NCI-H2196 treated with DMSO at 0.1 percent for 48 hours (cell line): Measurements from ENCODE around the gene ADAM15.
A peak's percentile ranks its signal among the peaks of the same experiment; 100 is the strongest.

ENCODE experiments used
- DNase-seq: peaks from one replicate; lab custom pipeline; 2025; ENCODE audit not compliant: unreplicated experiment; lab: John Stamatoyannopoulos, UW

ADAM15 gene

DNA sequence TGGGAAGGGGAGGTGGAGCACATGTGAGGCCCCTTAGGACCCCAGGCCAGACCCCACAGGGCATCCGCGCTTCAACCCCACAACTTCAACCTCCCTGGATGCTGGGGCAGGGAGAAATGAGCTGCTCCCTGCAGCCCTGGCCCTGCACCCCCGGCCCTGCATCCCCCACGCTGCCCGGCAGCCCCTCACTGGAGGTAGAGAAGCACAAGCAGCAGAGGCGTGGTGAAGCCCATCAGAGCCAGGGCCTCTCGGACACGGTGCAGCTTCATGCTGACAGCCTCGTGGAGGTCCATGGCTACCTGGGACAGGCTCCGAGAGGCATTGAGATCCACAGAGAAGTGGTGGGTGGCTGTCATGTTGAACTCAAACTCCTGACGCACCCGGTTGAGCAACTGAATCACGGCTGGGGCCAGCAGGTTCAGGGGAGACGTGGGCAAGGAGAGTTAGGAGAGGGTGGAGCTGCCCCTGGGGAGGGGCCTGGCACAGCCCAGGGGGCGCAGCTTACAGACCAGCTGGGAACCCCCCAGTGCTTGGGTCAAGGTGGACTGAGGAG is 20.8 kb upstream of the ADAM15 start:
- DNase-seq: no peak

DNA sequence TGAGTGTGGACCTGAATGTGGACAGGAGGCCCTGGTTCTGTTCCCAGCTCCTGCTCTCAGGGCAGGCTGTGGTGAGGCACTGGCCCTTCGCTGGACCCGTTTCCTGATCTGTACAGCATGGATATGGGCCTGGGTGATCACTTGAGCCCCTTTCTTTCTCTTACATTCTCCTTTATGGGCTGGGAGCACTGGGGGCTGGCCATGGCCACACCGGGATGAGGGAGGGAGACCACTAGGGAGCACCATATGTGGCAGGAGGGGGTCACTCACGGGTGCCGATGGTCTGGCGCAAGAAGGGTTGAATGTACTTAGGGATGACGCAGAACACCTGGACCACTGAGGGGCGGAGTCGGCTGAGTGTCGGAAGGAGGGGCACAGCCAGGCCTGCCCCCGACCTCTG is 20.2 kb upstream of the ADAM15 start:
- DNase-seq: no peak

- DNase-seq: no peak
Observed at GRCh38 chr1:155032886-155033285, 18.2 kb upstream of the ADAM15 start.

GRCh38 chr1:155033524-155033923 is 17.6 kb upstream of the ADAM15 start, which contains the start of the genes DCST1 and DCST2:
Gene DCST1 (plus strand): TSS chr1:155033824. CDS start chr1:155034037, 213 bp downstream.
Gene DCST2 (minus strand): TSS chr1:155033781. CDS start chr1:155033701, 80 bp downstream.
- DNase-seq: no peak

GRCh38 chr1:155034318-155035208 is 16.6 kb upstream of the ADAM15 start:
- no peak for DNase-seq

DNA sequence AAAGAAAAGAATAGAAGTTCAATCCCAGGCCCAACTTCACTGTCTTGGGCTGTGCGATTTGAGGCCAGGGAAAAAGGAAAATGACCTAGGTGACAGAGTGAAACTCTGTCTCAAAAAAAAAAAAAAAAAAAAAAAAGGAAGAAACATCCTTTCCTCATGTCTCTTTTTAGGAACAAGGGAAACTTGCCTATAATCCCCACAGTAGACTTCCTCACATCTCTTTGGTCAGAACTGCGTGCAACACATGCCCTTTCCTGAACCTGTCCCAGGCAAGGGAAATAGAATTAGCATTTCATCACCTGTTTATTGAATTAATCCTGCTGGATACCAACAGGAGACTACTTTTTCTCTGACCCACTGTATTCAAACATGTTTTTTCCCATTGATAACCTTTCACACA is 15.2 kb upstream of the ADAM15 start:
- DNase-seq: no peak

- DNase-seq: no peak
Observed at GRCh38 chr1:155037043-155037442, 14.1 kb upstream of the ADAM15 start.

GRCh38 chr1:155037851-155038441 is 13.2 kb upstream of the ADAM15 start:
- no peak for DNase-seq

- no peak for DNase-seq
Observed at GRCh38 chr1:155038602-155039307, 12.4 kb upstream of the ADAM15 start.

DNA sequence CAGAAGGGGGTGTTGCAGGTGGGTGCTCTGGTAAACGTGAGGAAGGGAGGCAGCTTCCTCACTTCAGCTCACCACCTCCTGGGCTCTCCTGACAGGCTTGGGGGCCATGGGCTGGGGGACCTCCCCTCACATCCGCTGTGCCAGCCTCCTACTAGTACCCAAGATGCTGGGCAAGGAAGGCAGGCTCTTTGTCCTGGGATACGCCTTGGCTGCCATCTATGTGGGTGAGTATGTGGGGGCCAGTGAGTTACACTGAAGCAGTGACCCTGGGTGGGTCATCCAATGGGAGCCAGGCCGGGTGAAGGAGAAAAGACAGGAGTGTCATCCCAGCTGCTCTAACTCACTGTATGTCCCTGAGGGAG is 11.8 kb upstream of the ADAM15 start:
- DNase-seq: no peak

DNA sequence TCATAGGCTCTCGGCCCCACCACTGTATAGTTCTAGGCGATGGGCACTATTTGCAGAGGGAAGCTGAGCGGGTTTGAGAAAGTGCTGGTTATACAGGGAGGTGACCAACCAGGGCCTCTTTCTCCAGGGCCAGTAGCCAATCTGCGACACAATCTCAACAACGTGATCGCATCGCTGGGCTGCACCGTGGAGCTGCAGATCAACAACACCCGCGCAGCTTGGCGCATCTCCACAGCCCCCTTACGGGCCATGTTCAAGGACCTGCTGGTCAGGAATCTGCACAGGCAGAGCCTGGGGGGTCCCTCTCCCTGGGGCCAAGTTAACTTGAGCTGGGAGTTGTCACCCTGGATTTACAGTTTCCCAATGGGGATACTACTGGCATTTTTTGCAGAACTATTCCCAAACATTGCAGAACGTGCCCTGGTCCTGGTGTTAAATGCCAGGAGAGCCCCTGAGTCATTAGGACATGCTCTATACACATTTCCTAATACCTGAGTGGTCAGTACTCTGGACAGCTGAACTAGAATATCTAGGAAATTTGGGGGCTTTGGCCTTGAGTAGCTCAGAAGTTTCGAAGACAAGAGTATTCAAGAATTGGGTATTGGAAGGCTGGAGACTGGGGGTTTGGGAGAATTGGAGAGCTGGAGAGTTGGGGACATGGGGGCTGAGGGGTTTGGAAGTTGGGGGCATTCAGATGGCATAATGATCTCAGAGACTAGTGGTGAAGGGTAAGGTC is 10.6 kb upstream of the ADAM15 start:
- DNase-seq: no peak

GRCh38 chr1:155042789-155043188 is 8.3 kb upstream of the ADAM15 start:
- no peak for DNase-seq

DNA sequence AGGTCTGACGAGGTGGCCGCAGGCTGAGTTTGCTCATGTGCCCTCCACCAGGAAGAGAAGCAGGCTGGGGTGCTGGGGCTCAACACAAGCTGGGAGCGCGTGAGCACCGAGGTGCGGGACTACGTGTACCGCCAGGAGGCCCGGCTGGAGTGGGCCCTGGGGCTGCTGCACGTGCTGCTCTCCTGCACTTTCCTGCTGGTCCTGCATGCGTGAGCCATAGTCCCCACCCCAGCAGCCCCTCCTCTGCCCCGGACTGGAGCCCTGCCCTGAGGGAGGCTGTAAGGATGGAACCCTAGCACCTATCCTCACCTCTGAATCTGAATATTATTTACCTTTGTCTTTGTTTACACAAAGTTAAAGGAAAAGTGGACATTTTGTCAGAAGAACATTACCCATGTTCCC is 7.8 kb upstream of the ADAM15 start:
- no peak for DNase-seq

GRCh38 chr1:155043793-155044192 is 7.3 kb upstream of the ADAM15 start:
- DNase-seq: no peak

DNA sequence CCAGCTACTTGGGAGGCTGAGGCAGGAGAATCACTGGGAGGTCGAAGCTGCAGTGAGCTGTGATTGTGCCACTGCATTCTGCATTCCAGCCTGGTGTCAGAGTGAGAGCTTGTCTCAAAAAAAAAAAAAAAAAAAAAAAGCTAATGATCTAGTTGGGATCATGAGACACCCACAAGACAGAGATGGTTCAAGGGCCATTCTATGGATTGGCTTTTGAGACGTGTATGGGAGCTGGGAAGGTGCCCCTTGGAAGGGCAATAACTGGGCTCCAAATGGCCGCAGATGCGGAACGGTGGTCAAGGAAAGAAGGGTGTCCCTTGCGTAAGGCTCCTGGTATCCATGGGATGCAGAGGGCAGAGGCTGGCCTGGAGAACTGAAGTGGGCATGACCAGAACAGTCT is 6.8 kb upstream of the ADAM15 start:
- no peak for DNase-seq

DNA sequence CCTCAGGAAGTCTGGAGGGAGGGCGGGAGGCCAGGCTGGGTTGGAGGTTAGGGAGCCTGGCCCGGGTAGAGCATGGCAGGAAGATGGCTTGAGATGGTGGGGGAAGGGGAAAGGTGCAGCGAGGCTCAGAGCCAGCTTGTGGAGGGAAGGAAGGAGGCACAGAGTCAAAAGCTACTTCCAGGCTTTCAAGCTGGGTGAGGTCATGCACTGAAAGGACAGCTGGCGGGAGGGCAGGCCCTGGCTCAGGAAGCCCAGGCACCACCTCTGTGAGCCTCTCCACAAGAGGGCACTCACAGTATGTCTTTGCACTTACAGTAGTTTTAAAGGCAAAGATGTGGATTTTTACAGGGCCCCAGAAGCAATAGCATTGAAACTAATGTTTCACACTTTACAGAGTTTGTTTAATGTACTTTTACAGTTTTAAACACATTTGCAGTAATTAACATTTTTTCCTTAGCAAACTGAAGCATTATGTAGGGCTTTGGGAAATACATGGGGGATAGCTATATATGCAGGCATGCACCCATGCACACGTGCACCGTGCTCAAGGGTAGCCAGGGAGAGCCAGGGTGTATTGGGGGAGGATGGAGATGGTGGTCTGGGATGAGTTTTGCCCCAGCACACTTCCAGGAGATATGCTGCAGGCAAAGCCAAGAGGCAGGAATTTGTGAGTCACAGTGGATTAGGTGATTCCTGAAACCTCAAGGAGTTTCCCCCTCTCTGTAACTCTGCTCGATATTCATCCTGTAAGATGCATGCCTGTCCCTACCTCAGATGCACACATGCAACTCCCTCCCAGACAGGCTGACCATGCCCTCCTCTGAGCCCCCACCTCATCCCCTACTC is 6.1 kb upstream of the ADAM15 start:
- DNase-seq: peak; percentile 96

DNA sequence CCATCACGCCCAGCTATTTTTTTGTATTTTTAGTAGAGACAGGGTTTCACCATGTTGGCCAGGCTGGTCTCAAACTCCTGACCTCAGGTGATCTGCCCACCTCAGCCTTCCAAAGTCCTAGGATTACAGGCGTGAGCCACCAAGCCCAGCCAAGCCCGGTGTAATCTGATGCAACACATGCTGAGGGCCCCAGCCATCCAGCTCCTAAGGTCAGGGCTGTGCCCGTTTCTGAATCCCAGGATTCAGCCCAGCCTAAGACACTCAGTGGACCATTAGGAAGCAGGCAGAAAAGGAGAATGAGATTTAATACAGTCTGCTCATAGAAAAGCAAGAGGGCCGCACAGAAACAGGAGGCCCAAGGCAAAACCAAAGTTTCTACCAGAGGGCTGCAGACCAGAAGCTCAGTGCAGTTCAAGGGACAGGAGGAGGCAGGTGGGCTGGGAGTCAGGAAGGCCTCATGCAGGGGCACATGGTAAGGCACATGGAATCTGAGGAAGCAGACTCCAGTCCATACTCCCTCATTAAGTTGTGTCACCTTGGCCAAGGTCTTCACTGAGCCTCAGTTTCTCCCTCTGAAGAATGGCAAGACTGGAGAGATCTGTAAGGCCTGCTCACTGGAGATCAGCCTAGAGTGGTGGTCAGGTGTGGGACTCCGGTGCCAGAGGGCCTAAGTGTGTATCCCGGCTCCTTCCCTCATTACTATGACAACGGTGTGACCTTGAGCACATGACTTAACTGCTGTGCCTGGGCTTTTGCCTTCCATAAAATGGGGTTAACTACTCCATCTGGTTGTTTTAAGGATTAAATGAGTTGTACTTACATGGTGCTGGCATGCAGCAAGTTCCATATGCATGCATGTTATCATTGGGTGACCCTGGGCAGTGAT is 2.4 kb upstream of the ADAM15 start:
- DNase-seq: no peak

DNA sequence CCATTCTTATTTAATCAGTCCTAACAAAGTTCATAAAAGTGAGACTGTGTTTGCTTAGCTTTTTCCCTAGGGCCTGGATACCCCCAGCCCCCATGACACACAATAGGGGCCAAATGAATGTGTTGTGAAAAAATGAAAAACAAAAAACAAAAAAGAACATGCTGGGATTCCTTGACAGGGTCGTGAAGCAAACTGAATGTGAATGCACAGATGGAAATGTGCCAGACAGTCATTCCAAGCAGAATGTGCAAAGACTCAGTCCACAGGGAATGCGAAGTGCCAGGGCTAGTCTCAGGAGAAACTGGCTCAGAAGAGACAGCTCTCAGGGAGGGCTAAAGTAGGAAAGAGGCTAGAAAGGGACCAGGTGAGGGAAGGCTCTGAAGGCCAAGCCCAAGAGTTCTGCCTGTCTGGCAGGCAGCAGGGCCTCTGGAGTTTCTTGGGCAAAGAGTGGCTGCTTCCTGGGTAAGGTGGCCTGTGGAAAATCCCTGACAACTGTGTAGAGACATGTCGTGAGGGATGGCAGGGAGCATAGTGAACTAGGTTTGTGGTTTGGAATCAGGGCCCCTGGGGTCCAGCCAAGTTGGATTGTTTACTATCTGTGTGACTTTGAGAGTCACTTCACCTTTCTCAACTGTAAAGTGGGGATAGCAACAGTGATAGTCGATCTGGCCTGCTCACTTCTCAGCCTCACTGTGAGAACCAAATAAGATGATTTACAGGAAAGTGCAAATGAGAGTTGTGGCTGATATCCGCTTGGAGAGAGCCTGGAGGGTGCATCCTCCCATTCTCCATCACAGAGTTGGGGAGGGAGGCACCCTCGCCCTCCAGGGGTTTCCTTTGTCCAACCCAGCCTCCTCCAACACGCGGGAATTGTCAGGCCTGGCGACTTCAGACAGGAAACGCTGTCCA is 1.2 kb upstream of the ADAM15 start:
- no peak for DNase-seq
